H1 (cell line): ENCODE results near the gene SLC25A4. TPM values are rescaled to one million over a fixed set of nuclear protein-coding genes. Genes with fewer than 3 reads are reported as not detected.

Experiments used
- CTCF ChIA-PET: fragments of 300-600 bp; sonication (Branson Sonifier 250); formaldehyde crosslinking; loops from one replicate; lab custom pipeline; 2021; ENCODE audit not compliant: partially characterized antibody; lab: Charles Lee
- POLR2A ChIA-PET: fragments of 300-600 bp; sonication (Branson Sonifier 250); formaldehyde crosslinking; loops from one replicate; lab custom pipeline; 2021; ENCODE audit warnings: inconsistent platforms; ENCODE audit not compliant: partially characterized antibody; lab: Charles Lee
- DNase-seq, 2 experiments: peaks; one replicate each; pipeline versions ENCODE4 v3.0.0 to v3.0.0-alpha.2; 2010 to 2022; ENCODE audit warnings: low spot score in 2 of 2, low read depth in 1 of 2, mixed read lengths in 1 of 2
- FAIRE-seq: peaks from 2 replicates; lab custom pipeline; 2011; peaks lifted over from hg19 to GRCh38; lab: Jason Lieb, UNC
- H2AFZ ChIP-seq: 2 replicates; pipeline ENCODE4 v1.8.1; 2012; ENCODE audit warnings: low read length, inconsistent platforms
- H2AK5ac ChIP-seq: 2 replicates; pipeline ENCODE4 v1.6.1; 2013; ENCODE audit warnings: low read depth, low read length
- H2BK120ac ChIP-seq: replicated peaks from 2 replicates; pipeline ENCODE3; 2013; ENCODE audit warnings: low read depth, low read length, inconsistent platforms
- H2BK12ac ChIP-seq: 2 replicates; pipeline ENCODE4 v1.6.1; 2013; ENCODE audit warnings: low read depth, low read length
- H2BK15ac ChIP-seq: 2 replicates; pipeline ENCODE4 v1.6.1; 2013; ENCODE audit warnings: low read length
- H2BK20ac ChIP-seq: 2 replicates; pipeline ENCODE4 v1.6.1; 2013; ENCODE audit warnings: low read length
- H2BK5ac ChIP-seq: 2 replicates; pipeline ENCODE4 v1.6.1; 2013; ENCODE audit warnings: low read depth, low read length
- H3K14ac ChIP-seq: 2 replicates; pipeline ENCODE4 v1.6.1; 2013; ENCODE audit warnings: inconsistent platforms; ENCODE audit not compliant: insufficient read length
- H3K18ac ChIP-seq: 2 replicates; pipeline ENCODE4 v1.6.1; 2013; ENCODE audit warnings: low read length; ENCODE audit errors: extremely low read depth
- H3K23ac ChIP-seq: 2 replicates; pipeline ENCODE4 v1.6.1; 2013; ENCODE audit warnings: inconsistent platforms; ENCODE audit not compliant: insufficient read length
- H3K23me2 ChIP-seq: 2 replicates; pipeline ENCODE4 v1.6.1; 2013; ENCODE audit warnings: low read depth, low read length
- H3K27ac ChIP-seq: 2 replicates; pipeline ENCODE4 v1.6.1; 2011; ENCODE audit warnings: low read depth, low read length, inconsistent platforms
- H3K27me3 ChIP-seq, 4 experiments: replicated peaks in 1 of 4; 1 replicate in 1 of 4; 2 replicates in 3 of 4; pipeline versions ENCODE4 v1.6.1 to v1.8.1; 2011 to 2013; ENCODE audit warnings: low read length in 3 of 4, mild to moderate bottlenecking in 3 of 4, inconsistent platforms in 2 of 4, mixed read lengths in 2 of 4, moderate library complexity in 1 of 4; ENCODE audit not compliant: control insufficient read depth in 3 of 4, insufficient read depth in 3 of 4; ENCODE audit errors: extremely low read depth in 1 of 4
- H3K36me3 ChIP-seq, 4 experiments: 2 replicates each; pipeline versions ENCODE4 v1.6.1 to v1.8.1; 2011 to 2013; ENCODE audit warnings: mild to moderate bottlenecking in 4 of 4, low read length in 3 of 4, moderate library complexity in 2 of 4, control low read depth in 1 of 4, inconsistent platforms in 1 of 4; ENCODE audit not compliant: insufficient read depth in 4 of 4, control insufficient read depth in 2 of 4
- H3K4ac ChIP-seq: replicated peaks from 2 replicates; pipeline ENCODE3; 2013; ENCODE audit warnings: low read length, low read depth, mixed read lengths, inconsistent platforms; ENCODE audit not compliant: insufficient read length
- H3K4me1 ChIP-seq, 4 experiments: replicated peaks in 1 of 4; 1 replicate in 1 of 4; 2 replicates in 3 of 4; pipeline versions ENCODE4 v1.6.1 to v1.8.1; 2011 to 2013; ENCODE audit warnings: low read length in 3 of 4, inconsistent platforms in 2 of 4, mixed read lengths in 1 of 4; ENCODE audit not compliant: insufficient read depth in 4 of 4, control insufficient read depth in 3 of 4
- H3K4me2 ChIP-seq, 2 experiments: 2 replicates each; pipeline versions ENCODE4 v1.6.1 to v1.8.1; 2011 to 2013; ENCODE audit warnings: low read depth in 2 of 2, low read length in 2 of 2, control low read depth in 1 of 2, inconsistent platforms in 1 of 2, mild to moderate bottlenecking in 1 of 2; ENCODE audit not compliant: insufficient read depth in 1 of 2
- H3K4me3 ChIP-seq, 4 experiments: fragments of 200-600, 300-600 bp in 1 of 4; sonication (generic), shearing (Covaris generic), sonication (Bioruptor Twin) in 1 of 4; 2 replicates each; pipeline versions ENCODE4 v1.5.1 to v1.8.1; 2011 to 2016; ENCODE audit warnings: low read length in 4 of 4, low read depth in 3 of 4, control low read depth in 2 of 4, inconsistent platforms in 2 of 4, mild to moderate bottlenecking in 2 of 4, mixed read lengths in 1 of 4, moderate library complexity in 1 of 4; ENCODE audit not compliant: insufficient read depth in 2 of 4; ENCODE audit errors: extremely low read depth in 1 of 4
- H3K56ac ChIP-seq: replicated peaks from 2 replicates; pipeline ENCODE3; 2013; ENCODE audit warnings: low read depth, mild to moderate bottlenecking, mixed read lengths, low read length, inconsistent platforms; ENCODE audit not compliant: insufficient read length
- H3K79me1 ChIP-seq: 2 replicates; pipeline ENCODE4 v1.6.1; 2013; ENCODE audit warnings: low read depth, low read length, control low read depth
- H3K79me2 ChIP-seq, 2 experiments: 2 replicates each; pipeline versions ENCODE4 v1.6.1 to v1.8.1; 2012 to 2013; ENCODE audit warnings: low read length in 2 of 2, mild to moderate bottlenecking in 2 of 2, inconsistent platforms in 1 of 2; ENCODE audit not compliant: insufficient read depth in 2 of 2, control insufficient read depth in 1 of 2
- H3K9ac ChIP-seq, 4 experiments: replicated peaks in 1 of 4; 1 replicate in 1 of 4; 2 replicates in 3 of 4; pipeline versions ENCODE4 v1.6.1 to v1.8.1; 2011 to 2013; ENCODE audit warnings: low read depth in 3 of 4, low read length in 3 of 4, control low read depth in 2 of 4, mild to moderate bottlenecking in 2 of 4, moderate library complexity in 2 of 4, inconsistent platforms in 1 of 4; ENCODE audit errors: extremely low read depth in 1 of 4
- H3K9me3 ChIP-seq, 2 experiments: 2 replicates each; pipeline versions ENCODE4 v1.6.1 to v1.8.1; 2012 to 2013; ENCODE audit warnings: mild to moderate bottlenecking in 2 of 2, moderate library complexity in 2 of 2, control low read depth in 1 of 2, inconsistent platforms in 1 of 2, low read depth in 1 of 2, low read length in 1 of 2, mixed read lengths in 1 of 2; ENCODE audit not compliant: insufficient read depth in 2 of 2
- H4K20me1 ChIP-seq, 2 experiments: replicated peaks in 1 of 2; 2 replicates each; pipeline versions ENCODE3 to v1.8.1; 2011 to 2013; ENCODE audit warnings: inconsistent platforms in 2 of 2, low read length in 2 of 2, mild to moderate bottlenecking in 1 of 2; ENCODE audit not compliant: insufficient read depth in 2 of 2, control insufficient read depth in 1 of 2
- H4K5ac ChIP-seq: 2 replicates; pipeline ENCODE4 v1.6.1; 2013; ENCODE audit warnings: low read length, low read depth, mixed read lengths, inconsistent platforms; ENCODE audit not compliant: insufficient read length
- H4K8ac ChIP-seq: 2 replicates; pipeline ENCODE4 v1.8.0; 2013; ENCODE audit warnings: mild to moderate bottlenecking, moderate library complexity, low read length, inconsistent platforms; ENCODE audit not compliant: insufficient read depth; ENCODE audit errors: extremely low read depth
- H4K91ac ChIP-seq: replicated peaks from 2 replicates; pipeline ENCODE3; 2013; ENCODE audit warnings: low read length, mixed read lengths, inconsistent platforms; ENCODE audit not compliant: insufficient read length
- FOSL1 ChIP-seq: IDR thresholded peaks from 2 replicates; pipeline ENCODE4 v1.6.1; 2011; ENCODE audit warnings: mild to moderate bottlenecking, low read depth, low read length, moderate library complexity; ENCODE audit not compliant: insufficient read depth
- GTF2F1 ChIP-seq: IDR thresholded peaks from 2 replicates; pipeline ENCODE4 v1.6.1; 2012; ENCODE audit warnings: low read depth, low read length, improper control_type of control experiment, borderline replicate concordance
- JUND ChIP-seq: IDR thresholded peaks from 2 replicates; pipeline ENCODE4 v1.6.1; 2011; ENCODE audit warnings: mild to moderate bottlenecking, improper control_type of control experiment, low read length
- RFX5 ChIP-seq: IDR thresholded peaks from 2 replicates; pipeline ENCODE4 v1.6.1; 2011; ENCODE audit warnings: low read depth, low read length, improper control_type of control experiment, borderline replicate concordance
- RXRA ChIP-seq: IDR thresholded peaks from 2 replicates; pipeline ENCODE4 v1.6.1; 2011; ENCODE audit warnings: low read depth, mild to moderate bottlenecking, low read length, moderate library complexity; ENCODE audit not compliant: insufficient read depth
- SIRT6 ChIP-seq: IDR thresholded peaks from one replicate; pipeline ENCODE4 v1.7.1; 2012; ENCODE audit warnings: low read length, inconsistent platforms
- SUZ12 ChIP-seq: fragments of 200-600 bp; sonication (generic); IDR thresholded peaks from 2 replicates; pipeline ENCODE4 v1.6.1; 2012; ENCODE audit warnings: mild to moderate bottlenecking, inconsistent platforms, low read length, moderate library complexity, mixed read lengths
- TAF1 ChIP-seq: IDR thresholded peaks from 2 replicates; pipeline ENCODE4 v1.6.1; 2011; ENCODE audit warnings: mild to moderate bottlenecking, low read depth, low read length
- TCF12 ChIP-seq: IDR thresholded peaks from 2 replicates; pipeline ENCODE4 v1.6.1; 2011; ENCODE audit warnings: low read depth, mild to moderate bottlenecking, low read length
- TEAD4 ChIP-seq: IDR thresholded peaks from 2 replicates; pipeline ENCODE4 v1.6.1; 2012; ENCODE audit warnings: low read depth, low read length, inconsistent platforms, mixed read lengths
- YY1 ChIP-seq: IDR thresholded peaks from 2 replicates; pipeline ENCODE4 v1.6.1; 2011; ENCODE audit warnings: low read depth, mild to moderate bottlenecking, low read length
- WGBS, 2 experiments: shearing (Covaris generic) in 1 of 2; methylation state at CpG; one replicate each; pipeline versions ENCODE4 v1.1.6 to v1.1.7; 2013 to 2015; ENCODE audit warnings: low lambda C conversion rate in 2 of 2, mixed read lengths in 2 of 2, inconsistent platforms in 1 of 2, low coverage in 1 of 2, missing lambda C conversion rate in 1 of 2; ENCODE audit not compliant: insufficient replicate concordance in 2 of 2, insufficient coverage in 1 of 2, insufficient read length in 1 of 2; ENCODE audit errors: extremely low coverage in 1 of 2, missing lambda C conversion rate in 1 of 2; 5-methylcytosine and 5-hydroxymethylcytosine counted together
- polyA plus RNA-seq, 7 experiments: library from polyadenylated mRNA; depleted of rRNA in 3 of 7; stranded (reverse) in 5 of 7; unstranded in 2 of 7; fragments of >200 nt in 5 of 7; fragments of 200-250 nt in 2 of 7; gene quantifications; 1 replicate in 5 of 7; 2 replicates in 1 of 7; 4 replicates in 1 of 7; pipeline versions ENCODE4 v1.2.1 to v1.2.3, GENCODE V29; 2011 to 2013; ENCODE audit warnings: missing spikeins in 2 of 7, mixed read lengths in 2 of 7
- total RNA-seq: library from RNA; stranded (reverse); fragmentation: NEBNext Ultra II Directional; extraction: Animal tissue kit (Norgen Biotek cat#: 25700); gene quantifications from 2 replicates; pipeline ENCODE4 v1.2.1, GENCODE V29; 2021
- TF ChIP-seq, protein P1 (sequence below): IDR thresholded peaks from 2 replicates; pipeline ENCODE4 v1.6.1; 2011; ENCODE audit warnings: low read length, improper control_type of control experiment

The SLC25A4 gene
- total and polyA plus RNA-seq, 2 of the 8 experiments (the other 6 are each of a cell fraction or from before 2014, with no cell fraction given) = 41.3 to 42.0 TPM

DNA sequence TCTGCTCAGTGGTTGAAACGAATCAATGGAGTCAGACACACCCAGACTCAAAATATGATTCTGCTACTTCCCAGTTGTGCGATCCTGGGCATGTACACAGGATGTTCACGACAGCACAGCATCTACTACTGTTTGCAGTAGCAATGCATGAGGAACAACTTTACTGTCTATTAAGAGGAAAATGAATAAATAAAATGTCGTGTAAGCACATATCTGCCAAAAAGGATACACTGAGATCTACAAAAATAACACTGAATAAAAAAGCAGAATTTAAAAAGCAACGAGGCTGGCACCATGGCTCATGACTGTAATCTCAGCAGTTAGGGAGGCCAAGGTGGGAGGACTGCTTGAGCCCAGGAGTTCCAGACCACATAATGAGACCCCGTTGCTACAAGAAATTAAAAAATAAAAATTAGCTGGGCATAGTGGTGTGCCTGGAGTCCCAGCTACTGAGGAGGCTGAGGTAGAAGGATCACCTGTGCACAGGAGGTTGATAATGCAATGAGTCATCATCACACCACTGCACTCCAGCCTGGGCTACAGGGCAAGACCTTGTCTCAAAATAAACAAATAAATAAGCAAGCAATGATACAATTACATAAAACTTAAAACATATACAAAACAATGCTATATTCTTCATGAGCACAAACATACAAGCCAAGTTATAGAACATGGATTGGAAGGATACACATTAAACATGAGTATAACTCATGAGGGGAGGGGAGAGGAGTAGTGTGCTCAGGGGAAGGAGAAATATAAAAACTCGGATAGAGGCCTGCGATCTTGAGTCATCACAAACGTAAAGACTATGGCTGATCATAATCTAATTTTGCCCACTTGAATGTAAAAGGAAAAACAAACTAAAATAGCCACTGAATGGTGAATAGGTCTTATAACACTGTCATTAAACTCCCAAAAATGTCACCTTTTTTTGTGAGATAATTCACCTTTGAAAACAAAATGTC, 52.1 kb downstream of the SLC25A4 start:
- Histone ChIP-seq H2BK15ac (no peak overlapping the region), H3K36me3 (peaks cover 0 to 6% (median 3%) of the 10 kb centered on the region in 4 experiments; a peak in 4 of 8 replicates), H3K4me1 (no peaks in the 10 kb centered on the region), H3K27ac (no peak overlapping the region), H3K56ac (no peak overlapping the region), H4K20me1 (no peaks in the 10 kb centered on the region), H3K9ac (no peak overlapping the region), H3K79me2 (peaks cover 0 to 18% of the 10 kb centered on the region in 2 experiments; a peak in 3 of 4 replicates), H3K27me3 (no peaks in the 10 kb centered on the region), H4K8ac (no peak overlapping the region), H2BK12ac (no peak overlapping the region), H2AFZ (no peak overlapping the region), H3K23me2 (no peaks in the 10 kb centered on the region), H3K18ac (no peak overlapping the region), H2BK20ac (no peak overlapping the region), H4K5ac (no peak overlapping the region), H3K9me3 (no peaks in the 10 kb centered on the region), H3K79me1 (peaks cover 3% of the 10 kb centered on the region), H3K4me2 (no peak overlapping the region), H3K4ac (no peak overlapping the region), H3K14ac (no peak overlapping the region), H2BK120ac (no peak overlapping the region), H3K23ac (no peak overlapping the region), H3K4me3 (no peak overlapping the region), H2BK5ac (no peak overlapping the region), H2AK5ac (no peak overlapping the region), H4K91ac (no peak overlapping the region)
- ChIA-PET POLR2A (no interaction called here), CTCF (interaction anchor here (1.0 to 7.8 kb wide), 3 partner anchors 11 to 156 kb away, joined by 3 to 55 read pairs (median 3); no protein-coding TSS in a partner anchor)
- TF ChIP-seq YY1 (no peak), GTF2F1 (no peak), FOSL1 (no peak), SIRT6 (no peak), JUND (no peak), TCF12 (no peak), RXRA (no peak), SUZ12 (no peak), TAF1 (no peak), TEAD4 (no peak), RFX5 (no peak)
- TF ChIP-seq, protein P1, sequence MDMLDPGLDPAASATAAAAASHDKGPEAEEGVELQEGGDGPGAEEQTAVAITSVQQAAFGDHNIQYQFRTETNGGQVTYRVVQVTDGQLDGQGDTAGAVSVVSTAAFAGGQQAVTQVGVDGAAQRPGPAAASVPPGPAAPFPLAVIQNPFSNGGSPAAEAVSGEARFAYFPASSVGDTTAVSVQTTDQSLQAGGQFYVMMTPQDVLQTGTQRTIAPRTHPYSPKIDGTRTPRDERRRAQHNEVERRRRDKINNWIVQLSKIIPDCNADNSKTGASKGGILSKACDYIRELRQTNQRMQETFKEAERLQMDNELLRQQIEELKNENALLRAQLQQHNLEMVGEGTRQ = no peak
- DNase-seq = no peak
- 92% methylated on average over 9 of the region's 9 CpGs; no CpG with 5 or more reads in 1 of the 2 experiments for WGBS, 2 experiments
- no peak for FAIRE-seq
